ENCODE measurements around the gene NPEPL1.

NPEPL1 gene

DNA sequence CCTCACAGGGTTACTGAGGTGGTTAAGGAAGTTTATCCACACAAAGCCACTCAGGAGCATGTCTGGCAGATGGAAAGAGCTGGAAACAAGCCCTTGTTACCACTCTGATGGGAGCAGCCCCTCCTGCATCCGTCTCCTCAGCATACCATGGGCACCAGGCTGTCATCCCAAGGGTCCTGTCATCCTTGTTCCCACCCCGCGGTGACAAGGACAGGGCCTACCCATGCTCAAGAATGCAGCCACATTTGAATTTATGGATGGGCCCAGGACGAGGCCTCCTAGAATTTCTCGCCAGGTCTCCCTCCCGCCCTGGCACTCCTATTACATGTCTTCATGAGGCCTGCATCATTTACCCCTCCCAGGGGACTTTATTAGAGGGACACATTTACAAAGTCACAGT, 60.0 kb downstream of the NPEPL1 start:
- DNase-seq (ENCODE audit: low read depth), result no peak
- TF ChIP-seq, protein P1, sequence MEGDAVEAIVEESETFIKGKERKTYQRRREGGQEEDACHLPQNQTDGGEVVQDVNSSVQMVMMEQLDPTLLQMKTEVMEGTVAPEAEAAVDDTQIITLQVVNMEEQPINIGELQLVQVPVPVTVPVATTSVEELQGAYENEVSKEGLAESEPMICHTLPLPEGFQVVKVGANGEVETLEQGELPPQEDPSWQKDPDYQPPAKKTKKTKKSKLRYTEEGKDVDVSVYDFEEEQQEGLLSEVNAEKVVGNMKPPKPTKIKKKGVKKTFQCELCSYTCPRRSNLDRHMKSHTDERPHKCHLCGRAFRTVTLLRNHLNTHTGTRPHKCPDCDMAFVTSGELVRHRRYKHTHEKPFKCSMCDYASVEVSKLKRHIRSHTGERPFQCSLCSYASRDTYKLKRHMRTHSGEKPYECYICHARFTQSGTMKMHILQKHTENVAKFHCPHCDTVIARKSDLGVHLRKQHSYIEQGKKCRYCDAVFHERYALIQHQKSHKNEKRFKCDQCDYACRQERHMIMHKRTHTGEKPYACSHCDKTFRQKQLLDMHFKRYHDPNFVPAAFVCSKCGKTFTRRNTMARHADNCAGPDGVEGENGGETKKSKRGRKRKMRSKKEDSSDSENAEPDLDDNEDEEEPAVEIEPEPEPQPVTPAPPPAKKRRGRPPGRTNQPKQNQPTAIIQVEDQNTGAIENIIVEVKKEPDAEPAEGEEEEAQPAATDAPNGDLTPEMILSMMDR (IDR thresholded peaks at IDR 0.05; ENCODE audit: low read depth, low read length, missing control alignments), result no peak
- no peak overlapping the region for H3K4me3 ChIP-seq (ENCODE audit: low read depth, low read length)

DNA sequence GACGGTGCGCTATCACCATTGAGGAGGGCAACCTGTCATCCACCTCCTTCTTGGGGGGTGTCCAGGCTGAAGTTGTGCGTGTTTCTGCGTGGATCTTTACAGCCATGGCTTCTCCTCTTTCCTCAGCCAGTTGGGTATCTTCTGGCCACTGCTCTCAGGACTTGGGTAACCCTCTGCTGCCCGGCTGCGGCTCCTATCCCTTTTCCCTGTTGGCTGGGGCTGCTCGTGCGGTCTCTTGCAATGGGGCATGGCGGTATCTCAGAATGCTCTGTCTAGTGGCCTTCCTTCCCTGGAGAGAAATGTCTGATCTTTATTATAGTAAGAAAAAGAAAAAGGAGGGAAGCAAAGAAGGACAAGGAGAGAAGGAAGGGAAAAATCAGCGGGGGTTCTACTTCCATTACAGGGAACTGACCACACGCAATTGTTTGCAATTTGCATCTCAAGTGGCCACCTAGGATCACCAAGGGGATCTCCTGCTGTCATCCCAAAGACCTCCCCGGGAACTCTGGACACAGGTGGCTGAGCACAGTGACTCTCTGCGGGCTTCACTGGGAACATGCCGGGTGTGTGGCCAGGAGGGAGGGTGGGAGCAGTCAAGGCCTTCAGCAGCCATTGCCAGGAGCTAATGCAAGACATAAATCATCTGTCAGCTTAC, 60.8 kb downstream of the NPEPL1 start:
- TF ChIP-seq, protein P1 (IDR thresholded peaks at IDR 0.05; ENCODE audit: low read depth, low read length, missing control alignments), result no peak
- no peak overlapping the region for H3K4me3 ChIP-seq (ENCODE audit: low read depth, low read length)
- DNase-seq (ENCODE audit: low read depth), result no peak

DNA sequence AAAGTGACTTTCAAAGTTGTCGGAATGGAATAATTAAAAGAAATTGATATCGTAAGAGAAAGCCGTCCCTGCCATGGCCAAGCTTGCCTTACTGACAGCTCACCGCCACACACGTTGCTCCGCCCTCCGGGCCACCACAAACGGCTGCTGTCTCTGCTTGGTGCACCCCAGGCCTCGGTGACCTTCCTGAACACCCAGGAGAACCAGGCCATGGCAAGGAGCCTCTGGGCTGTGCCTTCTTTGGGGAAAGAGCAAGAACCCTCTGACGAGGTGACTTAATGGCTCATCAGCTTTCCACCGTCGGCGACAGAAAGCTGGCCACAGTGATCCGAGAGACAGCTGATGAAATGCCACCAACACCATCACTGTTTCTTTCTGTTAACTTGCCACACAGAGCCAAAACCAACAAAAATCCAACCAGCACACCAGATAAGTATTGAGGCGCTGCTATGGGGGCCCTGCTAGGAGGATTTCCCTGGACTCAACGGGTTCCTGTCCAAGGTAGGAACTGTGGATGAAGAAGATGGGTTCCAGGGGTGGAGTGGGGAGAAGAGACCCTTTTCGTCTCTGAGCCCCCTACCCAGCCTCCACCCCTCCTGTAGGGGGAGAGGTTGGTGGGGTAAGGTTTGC, 61.4 kb downstream of the NPEPL1 start:
- TF ChIP-seq, protein P1 (IDR thresholded peaks at IDR 0.05; ENCODE audit: low read depth, low read length, missing control alignments), result no peak
- no peak overlapping the region for H3K4me3 ChIP-seq (ENCODE audit: low read depth, low read length)
- DNase-seq (ENCODE audit: low read depth), result no peak

DNA sequence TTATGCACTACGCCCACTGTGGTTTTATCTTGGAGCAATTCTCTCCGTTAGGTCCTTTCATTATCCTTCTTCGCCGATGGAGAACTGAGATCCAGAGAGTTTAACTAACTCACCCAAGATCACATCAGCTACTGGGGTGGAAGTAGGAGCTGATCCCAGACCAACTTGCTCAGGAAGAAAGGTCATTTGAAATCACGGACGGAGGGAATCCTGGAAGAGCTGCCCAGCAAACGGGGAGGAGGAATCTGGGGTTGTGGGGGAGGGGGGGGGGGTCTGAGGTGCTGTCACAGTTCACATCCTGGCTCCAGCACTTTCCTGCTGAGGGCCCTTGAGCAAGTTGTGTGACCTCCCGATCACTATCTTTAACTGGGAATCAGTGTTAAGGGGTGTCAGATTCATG, 62.0 kb downstream of the NPEPL1 start:
- DNase-seq (ENCODE audit: low read depth), result no peak
- no peak overlapping the region for H3K4me3 ChIP-seq (ENCODE audit: low read depth, low read length)
- TF ChIP-seq, protein P1 (IDR thresholded peaks at IDR 0.05; ENCODE audit: low read depth, low read length, missing control alignments), result no peak

DNA sequence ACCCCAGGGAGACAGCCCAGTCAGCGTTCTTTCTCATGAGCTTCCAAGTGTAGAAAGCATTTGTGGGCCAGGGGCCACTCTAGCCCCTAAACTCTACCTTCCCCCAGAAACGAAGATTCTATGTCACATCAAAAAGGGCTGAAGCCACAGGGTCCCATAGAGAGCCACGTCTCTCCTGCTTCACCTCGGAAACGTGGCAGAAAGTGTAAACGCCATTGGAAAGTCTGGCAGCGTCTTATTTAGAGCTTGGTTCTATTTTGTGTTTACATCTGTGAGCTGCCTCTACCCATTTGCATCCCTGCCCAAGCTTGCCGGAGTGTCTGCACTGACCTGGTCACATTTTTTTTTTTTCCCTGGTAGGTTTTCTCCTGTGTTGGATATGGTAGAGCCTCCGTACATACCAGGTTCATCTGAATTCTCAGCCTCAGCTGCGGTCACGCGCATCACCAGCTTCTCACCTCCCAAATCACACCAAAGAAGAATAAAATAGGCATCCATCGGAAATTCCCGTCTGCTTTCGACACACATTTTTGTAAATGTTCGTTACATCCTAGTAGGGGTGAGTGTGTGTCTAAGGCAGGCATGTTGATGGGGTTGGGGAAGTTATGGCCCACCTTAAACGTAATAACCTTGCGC, 62.6 kb downstream of the NPEPL1 start:
- TF ChIP-seq, protein P1 (IDR thresholded peaks at IDR 0.05; ENCODE audit: low read depth, low read length, missing control alignments), result no peak
- H3K4me3 ChIP-seq (ENCODE audit: low read depth, low read length), result no peak overlapping the region
- DNase-seq (ENCODE audit: low read depth), result no peak

DNA sequence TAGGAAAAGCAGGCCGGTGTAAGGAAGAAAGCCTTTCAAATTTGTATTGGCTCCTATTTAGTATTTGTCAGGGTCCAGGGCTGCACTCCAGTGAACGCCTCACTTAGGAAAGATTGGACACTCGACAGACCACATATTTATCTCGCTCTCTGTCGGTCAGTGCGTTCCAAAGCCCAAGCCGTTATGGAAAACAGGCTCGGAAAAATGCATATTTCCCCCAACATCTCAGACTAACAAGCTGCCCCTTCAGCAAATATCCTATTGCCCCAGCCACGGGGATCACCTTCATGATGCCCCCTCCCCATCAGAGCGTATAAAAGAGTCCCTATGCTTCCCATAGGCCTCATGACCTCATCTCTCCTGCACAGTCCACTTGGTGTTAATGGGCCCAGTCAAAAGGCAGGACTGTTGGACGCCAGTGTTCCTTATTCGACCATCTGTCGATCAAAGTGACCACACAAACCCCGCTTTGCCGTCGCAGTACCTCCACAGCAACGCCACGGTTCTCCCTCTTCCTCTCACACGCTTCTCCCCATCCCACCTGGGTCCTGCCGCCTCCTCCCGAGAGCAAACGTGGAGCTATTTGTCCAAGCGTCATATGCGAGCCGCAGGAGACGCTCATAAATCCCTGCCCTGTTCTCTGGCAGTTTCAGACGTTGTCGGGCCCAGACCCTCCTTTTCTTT, 63.3 kb downstream of the NPEPL1 start:
- no peak for DNase-seq (ENCODE audit: low read depth)
- H3K4me3 ChIP-seq (ENCODE audit: low read depth, low read length), result no peak overlapping the region
- TF ChIP-seq, protein P1 (IDR thresholded peaks at IDR 0.05; ENCODE audit: low read depth, low read length, missing control alignments), result no peak

Measured in GM12864 (cell line).